Skeletal muscle tissue (tissue), 4 donors: ENCODE measurements around the gene MOCS3. TPM values are rescaled to one million over a fixed set of nuclear protein-coding genes. Genes with fewer than 3 reads are reported as not detected.

ENCODE experiments used
- H3K27ac ChIP-seq: one replicate; pipeline ENCODE4 v1.7.0; 2013; ENCODE audit warnings: mild to moderate bottlenecking, low read depth, low read length, inconsistent platforms
- H3K27me3 ChIP-seq, 3 donors: one replicate each; pipeline ENCODE4 v1.7.0; 2013; ENCODE audit warnings: low read length in 3 of 3; ENCODE audit not compliant: control insufficient read depth in 3 of 3, insufficient read depth in 3 of 3
- H3K36me3 ChIP-seq, 3 donors: one replicate each; pipeline ENCODE4 v1.7.0; 2013; ENCODE audit warnings: low read length in 3 of 3; ENCODE audit not compliant: control insufficient read depth in 3 of 3, insufficient read depth in 3 of 3
- H3K4me1 ChIP-seq, 3 donors: one replicate each; pipeline ENCODE4 v1.7.0; 2013; ENCODE audit warnings: low read length in 3 of 3, mild to moderate bottlenecking in 3 of 3; ENCODE audit not compliant: control insufficient read depth in 3 of 3, insufficient read depth in 3 of 3
- H3K4me3 ChIP-seq, 3 donors: one replicate each; pipeline ENCODE4 v1.7.0; 2013; ENCODE audit warnings: low read length in 3 of 3
- H3K9ac ChIP-seq, 3 donors: one replicate each; pipeline ENCODE4 v1.7.0; 2013; ENCODE audit warnings: low read length in 3 of 3, mild to moderate bottlenecking in 3 of 3, moderate library complexity in 2 of 3, low read depth in 1 of 3
- H3K9me3 ChIP-seq, 3 donors: one replicate each; pipeline ENCODE4 v1.7.0; 2013; ENCODE audit warnings: low read length in 3 of 3; ENCODE audit not compliant: control insufficient read depth in 3 of 3
- total RNA-seq: library from RNA; depleted of rRNA; stranded (reverse); fragments of >200 nt; gene quantifications from one replicate; pipeline ENCODE4 v1.2.3, GENCODE V29; 2014
- donor health status: Osteomylitis.

Gene MOCS3
- total RNA-seq, 1 donor from 2014 or later, result 6.8 TPM

DNA sequence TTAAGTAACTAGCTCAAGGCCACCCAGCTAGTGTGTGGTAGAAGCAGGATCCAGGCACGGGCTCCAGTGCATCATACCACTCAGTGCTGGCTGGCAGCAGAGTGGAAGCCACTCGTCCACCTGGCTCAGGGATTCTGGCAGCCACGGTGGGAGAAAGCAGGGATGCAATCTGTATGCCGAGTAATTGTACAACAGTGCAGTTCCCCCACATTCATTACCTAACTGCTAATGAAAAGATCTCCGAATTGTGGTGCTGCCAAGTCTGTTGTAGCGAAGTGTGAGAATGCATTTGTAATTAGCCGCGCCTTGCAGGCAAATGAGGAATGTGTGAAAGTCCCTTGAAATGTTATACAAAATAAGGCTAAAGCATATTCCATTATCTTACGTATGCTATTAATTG is 35.3 kb downstream of the MOCS3 start:
- peaks cover 15 to 19% (median 16%) of the 10 kb centered on the region in 3 donors for H3K27me3 ChIP-seq
- no peaks in the 10 kb centered on the region for H3K36me3 ChIP-seq

DNA sequence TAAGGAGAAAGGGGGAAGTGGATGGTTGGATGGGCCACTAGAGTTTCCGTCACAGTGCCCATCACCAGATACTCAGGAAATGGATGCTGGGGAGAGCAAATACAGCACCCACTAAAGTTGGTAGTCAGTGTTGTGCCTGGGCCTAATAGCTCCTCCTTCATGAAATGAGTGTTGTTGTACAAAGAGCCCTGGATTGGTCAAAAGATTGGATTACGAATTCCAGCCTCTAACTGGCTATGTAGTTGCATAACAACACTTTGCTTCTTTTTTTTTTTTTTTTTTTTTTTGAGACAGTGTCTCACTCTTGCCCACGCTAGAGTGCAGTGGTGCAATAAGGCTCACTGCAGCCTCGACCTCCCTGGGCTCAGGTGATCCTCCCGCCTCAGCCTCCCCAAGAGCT is 36.9 kb downstream of the MOCS3 start:
- no peaks in the 10 kb centered on the region for H3K9me3 ChIP-seq
- H3K4me3 ChIP-seq, result no peak overlapping the region
- H3K27me3 ChIP-seq, result peaks cover 27 to 29% (median 28%) of the 10 kb centered on the region in 3 donors
- no peaks in the 10 kb centered on the region for H3K36me3 ChIP-seq
- no peaks in the 10 kb centered on the region for H3K4me1 ChIP-seq
- no peak overlapping the region for H3K9ac ChIP-seq
- H3K27ac ChIP-seq, result no peak overlapping the region

More for the DNA sequence above, 35.3 kb downstream of the MOCS3 start:
- Histone ChIP-seq H3K4me1 (no peaks in the 10 kb centered on the region), H3K9ac (no peak overlapping the region), H3K4me3 (no peak overlapping the region), H3K9me3 (no peaks in the 10 kb centered on the region), H3K27ac (no peak overlapping the region)

DNA sequence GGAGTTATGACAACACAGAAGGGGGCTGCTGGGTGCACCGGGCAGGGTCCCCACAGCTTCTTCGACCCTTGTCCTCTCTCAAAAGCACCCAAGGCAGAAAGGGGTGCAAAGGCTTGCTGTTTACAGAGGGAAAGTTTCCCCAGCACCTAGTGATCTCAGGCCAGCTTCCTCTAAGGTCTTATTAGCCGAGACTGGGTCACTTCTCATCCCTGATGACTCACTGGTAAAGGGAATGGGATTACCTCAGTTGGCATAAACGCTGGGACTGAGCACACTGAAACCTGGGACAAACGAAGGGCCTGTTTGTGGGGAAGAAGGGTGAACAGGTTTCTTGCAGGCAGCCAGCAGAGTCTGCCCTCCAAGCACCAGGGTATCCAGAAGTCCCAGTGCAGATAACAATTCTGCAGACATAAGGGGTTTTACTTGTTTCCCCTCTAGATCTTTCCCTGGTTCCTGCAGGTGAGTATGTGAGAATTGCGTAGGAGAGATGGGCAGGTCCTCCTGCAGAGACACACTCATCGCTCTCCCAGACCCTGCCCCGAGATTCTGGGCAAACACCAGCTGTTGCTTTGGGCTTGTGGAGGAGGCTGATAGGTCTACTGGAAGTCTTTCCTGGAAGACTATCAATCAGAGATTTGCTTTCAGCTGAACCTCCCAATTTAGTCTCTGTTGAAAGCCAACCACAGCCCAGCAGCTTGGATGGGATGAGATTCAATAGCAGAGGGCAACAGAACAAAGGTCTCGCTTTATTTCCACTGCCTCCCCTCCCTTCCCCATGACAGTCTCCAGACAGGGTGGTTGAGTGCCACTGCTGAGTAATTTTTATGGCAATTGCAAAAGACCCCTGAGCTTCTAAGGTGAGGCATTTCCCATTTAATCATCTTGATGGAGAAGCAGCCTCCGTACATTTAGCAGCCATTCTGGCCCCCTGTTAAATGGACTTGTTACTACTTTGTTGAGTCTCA is 38.6 kb downstream of the MOCS3 start:
- Histone ChIP-seq H3K4me1 (no peaks in the 10 kb centered on the region), H3K27me3 (peaks cover 31 to 35% (median 33%) of the 10 kb centered on the region in 3 donors)

DNA sequence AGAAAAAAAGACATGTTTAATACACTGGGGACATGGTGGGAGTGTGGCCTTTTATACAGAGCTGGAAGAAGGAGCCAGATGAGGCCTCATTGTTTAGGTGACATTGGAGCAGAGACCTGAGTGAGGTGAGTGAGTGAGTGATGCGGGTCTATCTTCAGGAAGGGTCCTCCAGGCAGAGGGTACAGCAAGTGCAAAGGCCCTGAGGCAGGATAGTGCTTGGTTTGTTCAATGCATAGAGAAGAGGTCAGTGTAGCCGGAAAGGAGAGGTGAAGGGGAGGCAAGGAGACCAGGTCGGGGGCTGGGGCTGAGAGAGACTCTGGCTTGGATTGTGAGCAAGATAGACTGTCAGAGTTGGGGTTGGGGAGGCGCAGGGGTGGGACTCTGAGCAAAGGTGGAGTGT is 40.7 kb downstream of the MOCS3 start:
- Histone ChIP-seq H3K4me1 (no peaks in the 10 kb centered on the region), H3K4me3 (no peak overlapping the region), H3K36me3 (no peaks in the 10 kb centered on the region), H3K27ac (no peak overlapping the region), H3K9ac (no peak overlapping the region), H3K9me3 (no peaks in the 10 kb centered on the region), H3K27me3 (peaks cover 29 to 33% (median 32%) of the 10 kb centered on the region in 3 donors)

More for the DNA sequence above, 38.6 kb downstream of the MOCS3 start:
- no peaks in the 10 kb centered on the region for H3K9me3 ChIP-seq
- H3K27ac ChIP-seq, result no peak overlapping the region
- no peaks in the 10 kb centered on the region for H3K36me3 ChIP-seq
- H3K9ac ChIP-seq, result no peak overlapping the region
- H3K4me3 ChIP-seq, result no peak overlapping the region

DNA sequence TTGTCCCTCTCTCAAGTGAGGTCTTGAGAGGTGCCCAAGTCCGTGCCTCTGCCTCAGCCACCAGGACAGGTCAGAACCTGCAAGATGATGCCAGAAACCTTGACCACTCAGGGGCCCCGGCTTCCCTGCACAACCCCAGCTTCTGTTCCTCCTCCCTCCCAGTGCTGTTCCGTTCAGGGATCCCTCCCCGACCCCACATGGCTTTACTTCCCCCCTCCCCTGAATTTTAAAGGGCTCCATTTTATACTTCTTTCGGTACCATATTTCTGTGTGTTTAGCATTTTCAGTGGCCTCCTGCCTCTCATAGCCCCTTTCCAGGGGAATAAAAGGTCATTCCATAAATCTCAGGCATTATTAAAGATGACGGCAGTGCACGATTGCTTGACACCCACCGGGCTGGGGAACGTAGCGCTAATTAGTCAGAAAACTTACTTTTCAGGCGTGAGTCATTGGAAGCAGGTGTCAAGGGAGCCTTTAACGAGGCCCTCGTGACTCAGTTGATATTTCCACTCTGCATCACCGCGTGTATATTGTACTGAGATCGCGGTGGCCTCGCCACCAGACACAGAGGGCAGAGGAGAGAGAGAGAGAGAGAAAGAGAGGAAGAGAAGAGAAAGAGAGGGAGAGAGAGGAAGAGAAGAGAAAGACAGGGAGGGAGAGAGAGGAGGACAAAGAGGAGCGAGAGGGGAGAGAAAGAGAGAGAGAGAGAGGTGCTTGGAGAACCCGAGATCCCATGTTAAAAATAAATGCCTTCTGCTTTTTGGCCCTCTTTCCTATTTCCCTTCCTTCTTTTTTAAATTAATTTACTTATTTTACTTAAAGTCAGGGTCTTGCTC is 43.0 kb downstream of the MOCS3 start:
- H3K4me3 ChIP-seq, result no peak overlapping the region
- H3K9ac ChIP-seq, result no peak overlapping the region
- peaks cover 29 to 43% (median 31%) of the 10 kb centered on the region in 3 donors for H3K27me3 ChIP-seq
- no peak overlapping the region for H3K27ac ChIP-seq
- H3K36me3 ChIP-seq, result no peaks in the 10 kb centered on the region
- H3K4me1 ChIP-seq, result no peaks in the 10 kb centered on the region
- H3K9me3 ChIP-seq, result no peaks in the 10 kb centered on the region

DNA sequence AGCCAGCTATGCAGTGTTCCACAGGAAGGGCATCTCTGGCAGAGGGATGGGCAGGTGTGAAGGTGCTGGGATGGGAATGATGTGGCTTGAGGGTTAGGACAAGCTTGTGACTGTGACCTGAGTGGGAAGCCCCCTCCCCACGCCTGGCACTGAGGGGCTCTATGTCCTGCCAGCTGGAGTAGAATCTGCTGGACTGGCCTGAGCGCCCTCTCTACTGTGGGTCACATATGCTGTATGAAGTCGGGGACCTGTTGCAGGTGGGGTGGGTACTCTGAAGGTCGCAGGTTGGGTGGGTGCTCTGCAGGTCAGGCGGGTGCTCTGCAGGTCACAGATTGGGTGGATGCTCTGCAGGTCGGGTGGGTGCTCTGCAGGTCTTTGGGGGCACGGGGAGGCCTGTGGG is 44.0 kb downstream of the MOCS3 start:
- H3K36me3 ChIP-seq, result no peaks in the 10 kb centered on the region
- no peak overlapping the region for H3K4me3 ChIP-seq
- no peaks in the 10 kb centered on the region for H3K9me3 ChIP-seq
- no peak overlapping the region for H3K27ac ChIP-seq
- no peak overlapping the region for H3K9ac ChIP-seq
- H3K4me1 ChIP-seq, result no peaks in the 10 kb centered on the region
- peaks cover 29 to 38% (median 30%) of the 10 kb centered on the region in 3 donors for H3K27me3 ChIP-seq

DNA sequence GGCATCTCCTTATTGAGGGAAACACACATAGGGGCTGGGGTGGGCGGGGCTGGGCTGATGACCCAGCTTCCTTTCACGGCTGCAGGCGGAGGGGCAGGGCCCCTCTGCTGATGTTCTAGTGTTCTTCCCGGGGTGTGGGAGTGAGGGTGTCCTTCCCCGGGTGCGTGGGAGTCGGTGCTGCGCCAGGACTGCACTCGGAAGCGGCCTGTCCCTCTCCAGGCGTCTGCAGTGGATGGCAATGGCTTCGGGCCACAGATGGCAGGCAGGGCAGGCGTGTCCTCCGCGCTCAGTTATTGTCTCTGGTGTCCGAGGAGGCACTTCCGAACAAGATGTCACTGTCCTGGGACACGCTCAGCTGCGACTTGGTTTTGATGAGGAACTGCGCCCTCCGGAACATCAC is 45.1 kb downstream of the MOCS3 start:
- H3K9me3 ChIP-seq, result no peaks in the 10 kb centered on the region
- H3K4me3 ChIP-seq, result no peak overlapping the region
- no peaks in the 10 kb centered on the region for H3K4me1 ChIP-seq
- H3K27me3 ChIP-seq, result peaks cover 27 to 37% (median 30%) of the 10 kb centered on the region in 3 donors
- H3K9ac ChIP-seq, result no peak overlapping the region
- H3K27ac ChIP-seq, result no peak overlapping the region
- H3K36me3 ChIP-seq, result no peaks in the 10 kb centered on the region

DNA sequence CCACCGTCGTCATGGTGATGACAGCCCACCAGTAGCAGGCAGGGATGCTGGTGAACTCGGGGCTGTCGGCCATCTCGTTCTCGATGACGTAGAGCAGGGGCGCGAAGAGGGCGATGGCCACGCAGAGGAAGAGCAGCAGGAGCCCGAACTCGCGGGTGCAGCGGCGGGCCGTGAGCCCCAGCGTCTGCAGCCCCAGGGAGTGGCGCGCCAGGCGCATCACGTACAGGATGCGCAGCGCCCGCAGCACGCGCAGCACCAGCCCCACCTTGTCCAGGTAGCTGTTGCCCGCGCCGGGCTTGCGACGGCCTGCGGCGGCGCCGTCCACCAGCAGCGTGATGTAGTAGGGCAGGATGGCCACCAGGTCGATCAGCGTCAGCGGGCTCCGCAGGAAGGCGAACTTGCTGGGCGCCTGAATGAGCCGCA is 45.7 kb downstream of the MOCS3 start:
- H3K36me3 ChIP-seq, result no peaks in the 10 kb centered on the region
- H3K4me1 ChIP-seq, result no peaks in the 10 kb centered on the region

DNA sequence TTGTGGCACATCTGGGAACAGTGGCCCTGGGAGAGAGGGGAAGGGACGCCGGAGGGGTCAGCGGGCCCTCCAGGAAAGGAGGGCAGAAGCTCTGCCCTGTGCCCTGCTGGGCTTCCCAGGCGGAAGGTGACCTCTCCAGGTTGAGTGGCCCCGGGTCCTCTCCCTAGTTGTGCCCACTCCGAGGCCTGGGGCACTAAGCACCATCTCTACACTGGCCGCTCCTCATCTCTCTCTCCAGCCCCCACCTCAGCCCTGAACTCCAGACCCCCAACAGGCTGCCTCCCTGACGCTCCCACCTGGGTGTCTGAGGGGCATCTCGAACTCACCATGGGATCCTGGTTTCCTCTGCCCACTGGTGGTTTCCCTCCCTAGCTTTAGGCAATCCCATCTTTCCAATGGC is 46.2 kb downstream of the MOCS3 start:
- no peaks in the 10 kb centered on the region for H3K4me1 ChIP-seq
- H3K4me3 ChIP-seq, result no peak overlapping the region
- H3K27ac ChIP-seq, result no peak overlapping the region
- H3K36me3 ChIP-seq, result no peaks in the 10 kb centered on the region
- no peaks in the 10 kb centered on the region for H3K9me3 ChIP-seq
- no peak overlapping the region for H3K9ac ChIP-seq
- H3K27me3 ChIP-seq, result peaks cover 23 to 29% (median 25%) of the 10 kb centered on the region in 3 donors

More for the DNA sequence above, 45.7 kb downstream of the MOCS3 start:
- Histone ChIP-seq H3K4me3 (no peak overlapping the region), H3K9me3 (no peaks in the 10 kb centered on the region), H3K27ac (no peak overlapping the region), H3K9ac (no peak overlapping the region), H3K27me3 (peaks cover 22 to 31% (median 24%) of the 10 kb centered on the region in 3 donors)
